H1 (cell line): Measurements from ENCODE around the gene TPSB2. TPM values are rescaled to one million over a fixed set of nuclear protein-coding genes. Genes with fewer than 3 reads are reported as not detected.

Source experiments
- CHD7 ChIP-seq: fragments of 300-600 bp; sonication (generic); IDR thresholded peaks from 2 replicates; pipeline ENCODE4 v1.7.1; 2012; ENCODE audit warnings: low read length, moderate library complexity, mild to moderate bottlenecking, inconsistent platforms; ENCODE audit not compliant: insufficient replicate concordance
- HDAC6 ChIP-seq: IDR thresholded peaks from one replicate; pipeline ENCODE4 v1.7.1; 2012; ENCODE audit warnings: low read depth, mild to moderate bottlenecking, inconsistent platforms, low read length, moderate library complexity
- KDM5A ChIP-seq: fragments of 200-600 bp; IDR thresholded peaks from 2 replicates; pipeline ENCODE4 v1.7.1; 2012; ENCODE audit warnings: mild to moderate bottlenecking, low read length, inconsistent platforms, mixed read lengths
- PHF8 ChIP-seq: fragments of 200-600 bp; sonication (generic); conservative IDR thresholded peaks from 2 replicates; pipeline ENCODE4 v1.7.1; 2012; ENCODE audit warnings: low read depth, mild to moderate bottlenecking, inconsistent platforms, low read length, moderate library complexity
- RNF2 ChIP-seq: fragments of 200-900, 300-1000 bp; sonication (generic); IDR thresholded peaks from 2 replicates; pipeline ENCODE4 v1.7.1; 2016; ENCODE audit warnings: borderline replicate concordance, low read depth, mild to moderate bottlenecking, antibody characterized with exemption, low read length; ENCODE audit not compliant: poor library complexity, severe bottlenecking; ENCODE audit errors: missing control alignments
- SP2 ChIP-seq: IDR thresholded peaks from 2 replicates; pipeline ENCODE4 v1.6.1; 2012; ENCODE audit warnings: mild to moderate bottlenecking, low read length, inconsistent platforms
- TAF1 ChIP-seq: IDR thresholded peaks from 2 replicates; pipeline ENCODE4 v1.6.1; 2011; ENCODE audit warnings: mild to moderate bottlenecking, low read depth, low read length
- ZNF274 ChIP-seq: IDR thresholded peaks from 2 replicates; pipeline ENCODE4 v1.7.0; 2012; ENCODE audit warnings: low read length, borderline replicate concordance; ENCODE audit errors: extremely low read depth
- polyA plus RNA-seq, 7 experiments: library from polyadenylated mRNA; depleted of rRNA in 3 of 7; stranded (reverse) in 5 of 7; unstranded in 2 of 7; fragments of >200 nt in 5 of 7; fragments of 200-250 nt in 2 of 7; gene quantifications; 1 replicate in 5 of 7; 2 replicates in 1 of 7; 4 replicates in 1 of 7; pipeline versions ENCODE4 v1.2.1 to v1.2.3, GENCODE V29; 2011 to 2013; ENCODE audit warnings: missing spikeins in 2 of 7, mixed read lengths in 2 of 7
- total RNA-seq: library from RNA; stranded (reverse); fragmentation: NEBNext Ultra II Directional; extraction: Animal tissue kit (Norgen Biotek cat#: 25700); gene quantifications from 2 replicates; pipeline ENCODE4 v1.2.1, GENCODE V29; 2021
- TF ChIP-seq, protein P1 (sequence below): IDR thresholded peaks from 2 replicates; pipeline ENCODE4 v1.6.1; 2012; ENCODE audit warnings: inconsistent platforms

Gene TPSB2
- total and polyA plus RNA-seq, 2 of the 8 experiments (the other 6 are each of a cell fraction or from before 2014, with no cell fraction given): 0.08 TPM; not detected in 1

DNA sequence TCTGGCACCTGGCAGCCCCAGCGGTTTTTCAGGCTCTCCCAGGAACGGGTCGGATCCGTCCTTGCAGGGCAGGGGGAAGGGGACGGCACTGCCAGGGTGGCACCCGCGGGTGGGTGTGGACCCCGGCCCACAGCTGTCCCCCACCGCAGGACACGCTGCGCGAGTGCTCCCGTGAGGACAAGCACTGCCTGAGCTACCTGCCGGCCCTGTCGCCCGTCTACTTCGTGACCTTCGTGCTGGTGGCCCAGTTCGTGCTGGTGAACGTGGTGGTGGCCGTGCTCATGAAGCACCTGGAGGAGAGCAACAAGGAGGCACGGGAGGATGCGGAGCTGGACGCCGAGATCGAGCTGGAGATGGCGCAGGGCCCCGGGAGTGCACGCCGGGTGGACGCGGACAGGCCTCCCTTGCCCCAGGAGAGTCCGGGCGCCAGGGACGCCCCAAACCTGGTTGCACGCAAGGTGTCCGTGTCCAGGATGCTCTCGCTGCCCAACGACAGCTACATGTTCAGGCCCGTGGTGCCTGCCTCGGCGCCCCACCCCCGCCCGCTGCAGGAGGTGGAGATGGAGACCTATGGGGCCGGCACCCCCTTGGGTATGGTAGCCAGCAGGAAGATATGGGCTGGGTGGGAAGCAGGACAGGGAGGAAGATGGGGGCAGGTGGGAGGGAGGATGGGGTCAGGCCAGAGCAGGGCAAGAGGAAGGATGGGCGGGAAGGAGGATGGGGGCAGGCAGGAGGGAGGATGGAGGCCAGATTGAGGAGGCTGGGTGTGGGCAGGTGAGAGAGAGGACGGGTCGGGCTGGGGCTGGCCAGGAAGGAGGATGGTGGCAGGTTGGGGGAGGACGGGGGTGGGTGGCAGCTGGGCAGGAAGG lies 11.7 kb downstream of the TPSB2 start (continued):
- TF ChIP-seq, protein P1, sequence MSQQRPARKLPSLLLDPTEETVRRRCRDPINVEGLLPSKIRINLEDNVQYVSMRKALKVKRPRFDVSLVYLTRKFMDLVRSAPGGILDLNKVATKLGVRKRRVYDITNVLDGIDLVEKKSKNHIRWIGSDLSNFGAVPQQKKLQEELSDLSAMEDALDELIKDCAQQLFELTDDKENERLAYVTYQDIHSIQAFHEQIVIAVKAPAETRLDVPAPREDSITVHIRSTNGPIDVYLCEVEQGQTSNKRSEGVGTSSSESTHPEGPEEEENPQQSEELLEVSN: no peak
- no peak for TF ChIP-seq SP2
- TF ChIP-seq RNF2: no peak
- no peak for TF ChIP-seq HDAC6
- TF ChIP-seq CHD7: no peak
- no peak for TF ChIP-seq TAF1
- no peak for TF ChIP-seq PHF8
- TF ChIP-seq ZNF274: no peak
- TF ChIP-seq KDM5A: no peak
